Melanocyte of skin (primary cell): Measurements from ENCODE around the gene ZNF613. TPM values are rescaled to one million over a fixed set of nuclear protein-coding genes. Genes with fewer than 3 reads are reported as not detected.

Source experiments
- total RNA-seq, 2 donors: library from RNA; depleted of rRNA; stranded (reverse); fragments of >200 nt; gene quantifications; 2 replicates each; pipeline ENCODE4 v1.2.3, GENCODE V29; 2012

Gene ZNF613
- total RNA-seq = 1 to 10 TPM; 4.5 to 7.3 TPM

DNA sequence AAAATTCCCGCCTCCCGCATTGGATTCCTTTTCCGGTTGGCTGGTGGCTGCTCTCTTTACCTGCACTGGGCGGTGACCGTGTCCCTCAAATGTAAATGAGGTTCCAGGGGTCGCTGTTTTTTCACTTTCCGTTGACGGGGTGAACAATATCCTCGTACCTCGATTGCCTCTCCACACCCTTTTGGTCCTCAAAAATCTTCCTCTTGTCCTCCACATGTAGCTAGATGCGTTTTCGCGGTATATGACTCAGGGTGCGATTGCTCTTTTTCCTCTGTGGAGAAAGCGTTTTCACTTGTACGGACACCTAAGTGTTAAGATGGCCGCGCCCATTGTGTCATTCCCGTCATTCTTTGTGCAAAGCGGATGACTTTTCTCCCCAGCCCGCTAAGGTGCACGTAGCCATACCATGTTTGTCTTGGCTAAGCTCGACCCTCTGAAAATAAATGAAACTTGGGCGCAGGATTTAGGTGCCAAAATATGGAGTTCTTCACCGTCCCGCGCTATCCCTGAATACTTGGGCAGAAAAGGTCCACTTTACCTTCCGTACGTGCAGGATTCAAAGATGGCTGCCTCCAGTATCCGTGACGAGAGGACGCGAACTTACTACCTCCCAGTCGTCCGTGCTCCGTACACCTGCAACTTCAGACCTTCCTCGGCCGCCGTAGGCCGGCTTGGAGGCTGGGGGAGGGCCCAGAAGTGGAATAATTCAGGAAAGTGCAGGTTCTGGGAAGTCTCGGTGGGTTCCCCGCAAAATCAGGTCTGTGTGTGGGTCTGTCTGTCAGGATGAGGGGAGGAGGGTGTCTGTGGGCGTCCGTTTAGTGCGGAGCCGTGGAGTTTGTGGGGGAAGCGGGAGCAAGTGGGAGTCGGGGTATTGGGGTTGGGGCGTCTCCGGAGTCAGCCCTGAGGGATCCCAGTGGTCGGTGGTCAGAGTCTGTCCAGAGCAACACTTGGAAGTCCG, at the start of gene ZNF613:
ZNF613 (plus strand) TSS at position 689 of the 958 bp plus-strand sequence. CDS start 8,749 bp downstream, outside the sequence.

DNA sequence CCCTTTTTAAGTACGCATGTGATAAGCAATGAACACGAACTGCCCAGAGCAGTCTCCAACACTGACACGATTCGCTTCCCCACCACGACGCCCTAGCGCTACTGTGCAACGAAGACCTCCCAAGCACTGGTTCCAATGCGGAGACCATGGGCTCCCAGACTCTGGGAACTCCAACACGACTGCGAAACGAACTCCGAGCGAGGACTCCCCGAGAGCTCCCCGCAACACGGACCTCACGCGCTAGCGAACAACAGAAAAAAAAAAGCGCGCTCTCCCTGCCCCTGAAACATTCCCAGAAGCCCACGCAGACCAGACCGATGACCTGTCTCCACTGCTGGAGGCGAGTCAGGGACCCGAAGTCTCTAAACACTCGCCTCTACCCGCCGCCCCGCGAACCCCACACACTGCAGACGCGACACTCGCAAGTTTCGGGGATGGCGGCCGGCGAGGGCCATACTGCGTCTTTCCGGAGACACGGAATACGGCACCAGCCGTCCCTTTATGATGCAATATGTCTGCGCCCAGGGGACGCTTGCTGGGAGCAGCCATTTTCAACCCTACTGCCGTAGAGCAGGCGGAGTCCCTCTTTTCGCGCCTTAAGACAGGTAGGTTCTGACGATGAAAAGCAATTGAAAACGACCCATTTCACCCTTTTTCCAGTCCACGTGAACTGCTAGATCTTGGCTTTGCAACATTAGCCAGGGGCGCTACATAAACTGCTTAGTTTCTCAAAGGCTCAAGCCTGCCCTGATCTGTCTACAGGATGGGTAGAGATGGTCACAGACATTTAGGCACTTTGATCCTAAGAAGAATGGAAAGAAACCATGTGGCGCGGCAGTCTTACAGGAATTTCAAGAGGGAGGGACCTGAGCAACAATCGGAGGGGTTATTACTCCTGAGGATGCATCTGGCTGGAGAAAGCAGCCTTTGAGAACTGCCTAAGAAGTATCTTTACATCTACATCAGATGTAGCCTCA, 39.5 kb upstream of the ZNF613 start, which contains the start of gene ZNF577:
ZNF577 (minus strand) TSS at position 430 of the 977 bp plus-strand sequence. CDS start 7,569 bp downstream, outside the sequence.

DNA sequence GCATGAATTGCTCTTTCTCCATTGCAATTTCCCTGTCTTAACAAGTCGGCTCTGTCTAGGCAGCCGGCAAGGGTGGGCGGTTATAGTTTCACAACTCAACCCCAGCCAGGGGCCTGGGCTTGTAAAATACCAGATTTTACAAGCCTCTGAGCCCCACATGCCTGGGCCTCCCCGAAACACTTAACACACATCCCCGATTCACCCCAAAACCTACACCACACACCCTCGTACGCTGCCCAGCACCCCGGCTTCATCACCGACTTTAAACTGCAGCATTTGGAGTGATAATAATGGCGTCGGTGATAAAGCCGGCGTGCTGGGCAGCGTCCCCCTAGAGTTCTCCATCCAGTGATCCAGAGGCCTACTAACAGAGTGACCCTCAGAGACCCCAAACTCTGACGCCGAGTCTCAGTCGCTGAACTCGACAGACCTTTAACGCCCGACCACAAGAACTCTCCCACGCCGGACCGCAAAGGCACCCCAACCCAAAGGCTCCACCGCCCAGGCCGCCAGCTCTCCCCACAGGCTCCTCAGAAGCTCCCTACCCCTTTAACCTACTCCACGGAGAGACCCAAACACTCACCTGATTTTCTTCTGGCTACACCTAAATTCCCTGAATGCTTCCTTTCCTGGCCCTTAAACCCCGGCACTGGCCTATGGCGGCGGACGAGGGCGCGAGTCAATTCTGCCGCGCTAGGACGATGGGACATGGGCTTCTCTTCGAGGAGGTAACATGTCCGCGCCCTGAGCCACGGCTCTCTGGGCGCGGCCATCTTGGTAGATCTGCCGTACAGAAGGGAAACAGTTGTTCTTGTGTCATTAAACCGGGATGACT, 22.7 kb upstream of the ZNF613 start, which contains the start of gene ZNF649:
ZNF649 (minus strand) TSS at position 687 of the 835 bp plus-strand sequence. CDS start 4,910 bp downstream, outside the sequence.

DNA sequence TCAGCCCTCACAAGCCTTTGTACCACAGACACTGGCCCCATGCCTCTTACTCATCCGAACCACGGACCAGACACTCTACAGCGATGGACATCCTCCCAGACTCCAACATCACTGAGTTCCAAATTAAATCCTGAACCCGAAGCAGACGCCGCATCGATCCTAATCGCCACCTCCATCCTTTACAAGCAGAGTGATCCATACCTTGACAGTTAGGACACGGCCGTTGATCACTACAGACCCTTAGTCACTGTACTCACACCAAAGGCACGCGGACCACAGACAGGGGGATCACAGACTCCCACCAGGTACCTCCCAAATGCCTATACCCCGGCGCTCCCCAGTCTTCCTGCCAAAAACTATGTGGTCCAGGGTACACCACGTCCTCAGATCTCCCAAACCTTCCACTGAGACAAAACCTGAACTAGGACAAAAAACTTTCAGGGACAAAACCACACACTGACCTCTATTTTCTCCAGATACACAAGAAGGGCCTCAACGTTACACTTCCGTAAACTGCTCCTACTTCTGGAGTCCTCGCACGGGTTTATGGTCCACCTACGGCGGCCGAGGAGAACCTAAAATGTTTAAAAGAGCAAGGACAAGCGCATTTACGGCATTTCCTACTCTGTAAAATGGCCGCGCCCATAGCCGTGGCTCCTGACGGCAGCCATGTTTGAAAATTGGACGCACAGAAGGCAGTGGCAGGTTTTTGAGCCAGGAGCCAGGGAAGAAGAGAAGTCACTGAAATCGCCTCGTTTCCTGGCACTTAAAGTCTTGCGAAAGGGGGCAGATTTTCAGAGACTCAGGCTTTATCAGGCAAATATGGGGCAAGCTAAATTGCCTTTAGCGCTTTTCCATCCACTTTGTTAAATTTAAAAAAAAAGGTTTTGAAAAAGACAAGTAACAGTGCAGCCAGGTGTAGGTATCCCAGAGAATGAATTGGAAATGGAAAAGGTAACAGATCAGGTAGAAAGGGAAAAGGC, 59.3 kb downstream of the ZNF613 start, which contains the start of gene ZNF350:
ZNF350 (minus strand) TSS at position 532 of the 983 bp plus-strand sequence. CDS start 12,480 bp downstream, outside the sequence.

Other genes starting within 250 kb of the ZNF613 start
- gene SPACA6, start 234.1 kb upstream of the ZNF613 start, total RNA-seq = 1 to 10 TPM; 3.1 to 4.7 TPM
- gene HAS1, start 203.5 kb upstream of the ZNF613 start, total RNA-seq = 1 to 10 TPM in 1 of 2 donors, under 1 TPM in 1; under 0.01 to 1.7 TPM
- under 1 TPM in 1 of 2 donors, not detected in 1; 0.34 TPM for gene FPR1, start 175.6 kb upstream of the ZNF613 start, total RNA-seq
- gene FPR2, start 166.3 kb upstream of the ZNF613 start, total RNA-seq = not detected
- gene FPR3, start 132.3 kb upstream of the ZNF613 start, total RNA-seq = not detected
- 1 to 10 TPM; 3.0 to 4.1 TPM for gene ZNF577, start 39.5 kb upstream of the ZNF613 start, total RNA-seq
- gene ZNF649, start 22.5 kb upstream of the ZNF613 start, total RNA-seq = 10 to 100 TPM in 1 of 2 donors, 1 to 10 TPM in 1; 8.3 to 11.4 TPM
- gene ZNF350, start 59.4 kb downstream of the ZNF613 start, total RNA-seq = 1 to 10 TPM; 6.0 to 8.3 TPM
- gene ZNF615, start 80.7 kb downstream of the ZNF613 start, total RNA-seq = 1 to 10 TPM; 5.2 to 7.3 TPM
- gene ZNF614, start 100.9 kb downstream of the ZNF613 start, total RNA-seq = 1 to 10 TPM; 7.2 to 8.7 TPM
- gene ZNF432, start 121.4 kb downstream of the ZNF613 start, total RNA-seq = 1 to 10 TPM; 4.0 to 6.5 TPM
- 10 to 100 TPM; 12.3 to 12.7 TPM for gene ZNF841, start 168.3 kb downstream of the ZNF613 start, total RNA-seq
- gene ZNF616, start 212.5 kb downstream of the ZNF613 start, total RNA-seq = 1 to 10 TPM; 7.9 to 9.0 TPM
- gene ZNF836, start 244.1 kb downstream of the ZNF613 start, total RNA-seq = 1 to 10 TPM; 3.3 to 3.8 TPM